HG02973 (cell line): ENCODE results near the gene GNAT3.

Source experiments
- ATAC-seq: cut with Tn5 transposase; IDR thresholded peaks from one replicate; pipeline ENCODE4 v1.9.1; 2021; ENCODE audit warnings: moderate library complexity; ENCODE audit not compliant: unreplicated experiment

GNAT3 gene

DNA sequence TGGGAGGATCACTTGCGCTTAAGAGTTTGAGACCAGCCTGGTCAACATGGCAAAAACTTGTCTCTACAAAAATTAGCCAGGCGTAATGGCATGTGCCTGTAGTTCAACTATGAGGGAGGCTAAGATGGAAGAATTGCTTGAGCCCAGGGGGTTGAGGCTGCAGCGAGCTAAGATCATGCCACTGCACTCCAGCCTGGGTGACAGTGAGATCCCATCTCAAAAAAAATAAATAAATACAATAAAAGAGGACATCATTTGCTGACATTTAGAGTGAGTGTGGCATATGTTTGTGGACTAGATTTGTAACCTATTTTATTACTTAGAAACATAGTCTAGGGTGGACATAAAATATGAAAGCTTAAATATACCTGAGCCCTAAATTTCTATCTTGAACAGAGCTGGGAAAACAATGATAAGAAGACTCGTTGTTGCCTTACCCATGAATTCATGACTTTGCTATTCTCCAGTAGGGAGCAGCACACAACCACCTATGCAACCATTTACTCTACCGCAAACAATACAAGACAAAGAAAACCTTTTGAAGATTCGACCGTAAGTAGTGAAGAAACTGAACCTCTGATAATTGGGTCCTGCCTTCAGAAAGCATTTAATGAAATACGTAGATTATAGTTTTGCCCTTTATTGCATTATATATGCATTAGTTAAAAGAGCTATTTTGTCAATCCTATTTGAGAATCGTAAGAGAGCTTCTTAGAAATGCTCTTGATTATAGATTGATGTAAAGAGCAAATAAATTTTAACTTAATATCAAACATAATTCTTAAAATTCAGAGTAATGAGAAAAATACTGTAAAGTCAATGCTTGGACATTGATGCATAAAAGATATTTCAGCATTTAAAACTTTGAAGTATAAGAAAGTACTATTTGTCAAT, 83.5 kb downstream of the GNAT3 start:
- no peak for ATAC-seq

DNA sequence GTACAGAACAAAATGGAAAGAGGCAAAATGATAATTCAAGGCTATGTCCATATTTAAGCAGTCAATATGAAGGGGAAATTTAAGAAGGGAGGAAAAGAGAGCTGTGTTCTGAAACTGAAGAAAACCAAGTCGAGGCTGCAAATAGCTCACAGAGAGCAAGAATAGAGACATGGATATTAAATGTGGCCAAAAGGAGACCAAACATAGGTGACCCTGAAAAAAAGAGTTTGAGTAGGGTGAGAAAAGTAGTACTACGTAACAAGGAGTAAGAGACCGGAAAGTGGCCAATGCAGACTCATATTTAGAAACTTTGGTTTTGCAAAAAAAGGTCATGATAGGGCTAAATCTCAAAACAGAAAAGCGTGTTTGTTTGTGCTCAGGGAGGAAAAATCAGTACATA, 84.6 kb downstream of the GNAT3 start:
- no peak for ATAC-seq

DNA sequence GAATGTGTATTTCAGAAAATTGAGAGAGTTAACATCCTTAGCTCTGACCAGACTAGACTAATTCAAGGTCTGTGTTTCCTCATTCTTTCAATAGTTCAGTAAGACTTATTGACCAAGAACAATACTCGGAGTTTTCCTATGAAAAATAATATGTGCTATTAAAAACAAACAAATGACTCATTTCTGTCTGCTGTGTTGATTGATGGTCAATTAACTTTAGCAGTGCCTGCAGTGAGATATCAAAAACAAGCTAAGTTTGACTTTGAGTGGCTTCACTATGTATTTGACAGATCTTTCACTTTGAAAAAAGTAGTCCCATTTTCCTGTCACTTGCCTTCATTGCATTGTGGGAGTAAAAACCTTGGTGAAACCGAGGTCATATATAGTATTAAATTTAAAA, 91.0 kb downstream of the GNAT3 start:
- no peak for ATAC-seq

- no peak for ATAC-seq
Observed at GRCh38 chr7:80417211-80417793, 94.6 kb downstream of the GNAT3 start.

GRCh38 chr7:80415522-80415921, 96.3 kb downstream of the GNAT3 start:
- no peak for ATAC-seq

- ATAC-seq: no peak
Observed at GRCh38 chr7:80415114-80415513, 96.8 kb downstream of the GNAT3 start.

- ATAC-seq: no peak
Observed at GRCh38 chr7:80414331-80414730, 97.5 kb downstream of the GNAT3 start.

- no peak for ATAC-seq
Observed at GRCh38 chr7:80413383-80413945, 98.4 kb downstream of the GNAT3 start.

- no peak for ATAC-seq
Observed at GRCh38 chr7:80412842-80413241, 99.0 kb downstream of the GNAT3 start.

- ATAC-seq: no peak
Observed at GRCh38 chr7:80411621-80412020, 100.2 kb downstream of the GNAT3 start.

- ATAC-seq: no peak
Observed at GRCh38 chr7:80410081-80410480, 101.8 kb downstream of the GNAT3 start.
